CD4-positive, alpha-beta T cell treated with Interleukin-15 for 4 hours (primary cell): Measurements from ENCODE around the gene GLCCI1.
"Not testable (repeated sequence)": the region's sequence is repeated elsewhere in the genome, so short reads cannot be mapped to it uniquely, and the experiment has no call there.

Experiments used
- DNase-seq: peaks from one replicate; pipeline ENCODE4 v3.0.0-alpha.2; 2020; ENCODE audit warnings: low spot score

GLCCI1 gene

GRCh38 chr7:8094164-8095140, 125.9 kb downstream of the GLCCI1 start:
- no peak for DNase-seq

- not testable (repeated sequence) for DNase-seq
Measured at GRCh38 chr7:8101292-8101691, 132.7 kb downstream of the GLCCI1 start.

DNA sequence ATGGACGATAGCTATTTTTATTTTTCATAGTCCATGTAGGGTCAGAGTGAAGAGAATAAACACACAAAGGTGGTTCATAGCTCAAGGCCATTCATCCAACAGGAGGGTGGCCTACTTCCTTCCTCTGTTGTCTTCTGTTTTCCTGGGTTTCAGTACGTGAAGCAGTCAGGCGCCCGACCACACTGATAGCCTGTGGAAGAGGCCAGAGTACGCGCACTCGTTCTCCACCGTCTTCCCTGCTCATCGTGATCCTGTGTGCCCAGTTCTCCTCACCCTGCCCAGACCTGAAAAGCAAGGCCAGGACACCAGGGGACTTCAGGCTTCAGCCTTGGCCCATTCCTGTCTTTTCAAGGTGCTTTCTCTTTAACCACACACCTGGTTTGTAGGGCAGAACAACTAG, 134.7 kb downstream of the GLCCI1 start:
- no peak for DNase-seq

- DNase-seq: no peak
Measured at GRCh38 chr7:8105449-8106095, 137.0 kb downstream of the GLCCI1 start.

DNA sequence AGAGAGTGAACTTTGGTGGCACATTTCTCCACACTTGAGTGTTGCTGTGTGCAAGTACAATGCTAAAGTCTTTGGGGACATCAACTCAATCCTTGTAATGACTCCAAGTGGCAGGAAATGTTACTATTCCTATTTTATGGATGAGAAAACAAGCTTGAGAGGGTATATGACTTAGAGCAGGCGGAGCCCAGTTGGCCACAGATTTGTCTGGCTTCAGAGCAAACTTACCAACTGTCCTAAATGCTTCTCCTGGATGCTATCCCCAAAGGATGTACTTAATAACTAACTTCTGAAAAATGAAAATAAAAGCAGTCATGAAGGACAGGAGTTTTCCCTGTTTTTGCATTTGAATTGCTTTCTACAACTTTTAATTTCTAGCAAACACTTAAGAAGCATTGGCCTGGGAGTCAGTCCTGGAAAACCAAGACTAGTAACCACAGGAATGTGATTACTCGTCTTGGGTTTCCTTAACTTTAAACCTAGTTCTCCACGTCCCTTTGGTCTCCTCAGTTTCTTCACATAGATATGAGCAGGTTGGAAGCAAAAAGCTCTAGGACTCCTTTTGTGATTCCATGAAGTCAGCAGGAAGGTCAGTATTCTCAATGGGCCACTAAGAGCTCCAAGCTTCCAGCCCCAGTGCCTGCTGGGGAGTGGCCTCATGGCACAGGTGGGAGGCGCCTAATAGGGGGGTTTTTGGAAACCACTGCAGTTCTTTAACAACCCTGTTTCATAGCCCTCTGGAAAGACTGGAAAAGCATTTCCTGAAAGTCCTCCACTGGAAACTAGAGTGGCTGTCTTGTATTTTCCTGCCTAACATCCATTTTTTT, 140.8 kb downstream of the GLCCI1 start:
- no peak for DNase-seq

- no peak for DNase-seq
Measured at GRCh38 chr7:8111282-8111960, 142.8 kb downstream of the GLCCI1 start.

DNA sequence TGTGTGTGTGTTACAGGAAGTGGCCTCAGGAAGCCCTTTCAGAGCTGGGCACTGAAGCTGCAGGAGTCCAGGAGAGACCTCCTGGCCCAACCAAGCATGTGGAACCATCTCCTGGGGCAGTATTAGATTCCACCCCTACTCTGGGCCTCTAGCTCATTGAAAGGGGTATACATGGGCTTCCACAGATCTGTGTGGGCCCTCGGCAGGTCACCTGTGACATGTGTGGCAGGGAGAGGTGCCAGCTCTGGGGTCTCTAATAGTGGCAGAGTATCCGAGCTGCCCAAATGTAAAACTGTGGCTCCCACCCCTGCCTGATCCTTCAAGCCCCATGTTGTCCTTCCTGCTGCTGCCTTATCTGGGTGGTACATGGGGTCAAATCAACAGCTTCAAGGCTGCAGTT, 144.1 kb downstream of the GLCCI1 start:
- DNase-seq: no peak

GRCh38 chr7:8113184-8113583, 144.6 kb downstream of the GLCCI1 start:
- DNase-seq: no peak

- DNase-seq: no peak
Measured at GRCh38 chr7:8114175-8114574, 145.6 kb downstream of the GLCCI1 start.

DNA sequence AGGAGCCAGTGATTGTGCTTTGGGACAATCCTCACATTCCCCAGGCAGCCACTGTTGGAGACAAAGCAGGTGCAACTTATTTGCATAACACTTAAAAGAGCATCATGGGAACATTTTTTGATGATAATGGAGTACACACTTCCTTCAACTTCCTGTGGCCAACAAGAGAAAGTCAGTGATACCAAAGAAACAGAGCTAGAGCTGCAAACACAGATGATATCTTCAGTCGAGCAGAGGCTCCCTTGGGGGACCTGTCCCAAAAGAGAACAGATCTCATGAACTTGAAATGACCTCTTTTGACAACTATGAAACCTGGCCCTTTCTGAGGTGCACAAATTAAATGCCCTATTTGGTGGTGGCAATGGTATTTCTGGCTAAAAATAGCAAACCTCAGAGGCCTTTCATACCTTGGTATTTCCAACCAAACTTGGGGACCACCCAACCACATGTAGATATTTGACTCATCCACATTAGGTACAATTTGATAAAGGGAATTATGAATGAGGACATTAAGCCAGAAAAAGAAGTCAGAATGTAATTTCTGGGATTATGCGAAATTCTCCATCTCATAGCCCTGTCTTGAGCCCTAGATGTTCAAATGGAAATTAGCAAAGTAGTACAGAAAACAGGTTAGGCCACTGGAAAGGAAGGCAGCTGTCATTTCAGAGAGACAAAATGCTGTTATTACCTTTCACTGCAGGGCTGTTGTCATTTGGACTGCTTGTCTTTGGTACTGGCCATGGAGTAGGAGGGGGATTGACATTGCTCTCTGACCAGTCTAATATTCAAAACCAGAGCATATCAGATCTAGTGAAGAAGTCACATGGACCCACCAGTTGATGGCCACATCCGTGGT, 147.2 kb downstream of the GLCCI1 start:
- no peak for DNase-seq

DNA sequence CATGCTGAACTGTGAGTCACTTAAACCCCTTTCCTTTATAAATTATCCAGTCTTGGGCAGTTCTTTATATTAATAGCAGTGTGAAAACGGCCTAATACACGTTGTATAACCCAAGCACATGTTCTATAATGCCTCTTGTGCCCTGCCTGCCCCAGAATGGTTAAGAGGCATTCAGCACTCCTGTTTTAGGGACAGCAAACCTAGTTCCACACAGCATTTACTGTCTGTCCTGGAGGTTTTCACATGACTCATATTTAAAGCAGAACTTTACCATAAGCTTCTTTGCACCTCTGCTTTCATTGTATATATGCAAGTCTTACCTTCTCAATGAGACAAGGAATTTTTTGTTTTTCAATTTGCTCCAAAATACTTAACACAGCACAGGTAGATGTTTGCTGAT, 148.6 kb downstream of the GLCCI1 start:
- no peak for DNase-seq

DNA sequence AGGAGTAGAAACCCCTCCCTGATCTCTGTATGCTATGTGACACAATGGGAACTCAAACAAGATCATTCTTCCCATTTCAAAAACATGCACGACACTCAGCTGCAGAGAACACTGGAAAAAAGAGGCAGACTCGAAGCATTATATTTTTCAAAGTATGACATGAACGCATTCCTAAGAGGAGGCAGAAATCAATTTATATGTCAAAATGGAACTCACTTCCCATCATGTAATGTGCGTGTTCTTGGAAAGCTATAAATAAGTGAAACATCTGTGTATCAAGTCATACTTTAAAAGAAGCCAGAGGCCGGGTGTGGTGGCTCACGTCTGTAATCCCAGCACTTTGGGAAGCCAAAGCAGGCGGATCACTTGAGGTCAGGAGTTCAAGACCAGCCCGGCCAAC, 150.7 kb downstream of the GLCCI1 start:
- no peak for DNase-seq

DNA sequence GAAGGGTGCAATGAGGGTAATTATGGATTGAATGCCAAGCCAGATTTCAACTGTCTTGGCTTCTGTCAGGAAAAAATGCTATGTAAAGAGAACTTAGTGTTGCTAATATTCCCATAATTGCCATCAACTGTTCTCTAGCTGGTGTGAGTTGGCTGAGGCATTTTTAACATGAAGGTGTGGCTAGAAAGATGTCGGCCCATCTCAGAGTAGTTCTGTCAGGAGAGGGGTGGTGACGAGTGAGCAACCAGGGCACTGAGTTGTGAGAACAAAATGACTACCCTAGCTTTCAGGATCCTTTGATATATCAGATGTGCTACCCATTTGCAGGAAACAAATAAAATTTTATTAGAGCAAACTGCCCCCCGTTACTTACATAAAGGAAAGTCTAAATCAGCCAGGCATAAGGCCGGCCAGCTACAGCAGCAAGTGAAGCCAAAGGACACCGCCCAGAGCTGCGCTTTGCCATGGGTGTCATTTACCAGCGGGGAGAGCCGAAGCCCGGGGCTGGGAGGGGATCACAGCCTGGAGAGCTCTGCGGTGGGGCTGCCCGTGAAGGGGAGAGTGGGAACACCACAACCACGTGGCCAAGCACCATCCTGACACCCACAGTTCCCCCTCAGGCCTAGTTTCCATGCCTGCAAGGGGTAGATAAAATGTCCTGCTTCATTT, 151.9 kb downstream of the GLCCI1 start:
- DNase-seq: no peak

DNA sequence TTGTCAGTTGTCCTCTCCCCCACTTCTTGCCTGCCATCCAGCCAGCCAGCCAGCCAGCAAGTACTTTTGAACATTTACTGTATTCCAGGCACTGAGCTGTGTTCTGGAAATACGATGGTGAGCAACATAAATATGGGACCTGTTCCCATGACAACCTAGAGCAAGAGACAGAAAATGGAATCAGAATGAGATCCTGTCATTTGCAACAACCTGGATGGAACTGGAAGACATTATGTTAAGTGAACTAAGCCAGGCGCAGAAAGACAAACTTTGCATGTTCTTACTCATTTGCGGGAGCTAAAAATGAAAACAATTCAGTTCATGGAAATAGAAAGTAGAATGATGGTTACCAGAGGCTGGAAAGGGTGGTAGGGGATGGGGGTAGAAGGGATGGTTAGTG, 152.6 kb downstream of the GLCCI1 start:
- no peak for DNase-seq

DNA sequence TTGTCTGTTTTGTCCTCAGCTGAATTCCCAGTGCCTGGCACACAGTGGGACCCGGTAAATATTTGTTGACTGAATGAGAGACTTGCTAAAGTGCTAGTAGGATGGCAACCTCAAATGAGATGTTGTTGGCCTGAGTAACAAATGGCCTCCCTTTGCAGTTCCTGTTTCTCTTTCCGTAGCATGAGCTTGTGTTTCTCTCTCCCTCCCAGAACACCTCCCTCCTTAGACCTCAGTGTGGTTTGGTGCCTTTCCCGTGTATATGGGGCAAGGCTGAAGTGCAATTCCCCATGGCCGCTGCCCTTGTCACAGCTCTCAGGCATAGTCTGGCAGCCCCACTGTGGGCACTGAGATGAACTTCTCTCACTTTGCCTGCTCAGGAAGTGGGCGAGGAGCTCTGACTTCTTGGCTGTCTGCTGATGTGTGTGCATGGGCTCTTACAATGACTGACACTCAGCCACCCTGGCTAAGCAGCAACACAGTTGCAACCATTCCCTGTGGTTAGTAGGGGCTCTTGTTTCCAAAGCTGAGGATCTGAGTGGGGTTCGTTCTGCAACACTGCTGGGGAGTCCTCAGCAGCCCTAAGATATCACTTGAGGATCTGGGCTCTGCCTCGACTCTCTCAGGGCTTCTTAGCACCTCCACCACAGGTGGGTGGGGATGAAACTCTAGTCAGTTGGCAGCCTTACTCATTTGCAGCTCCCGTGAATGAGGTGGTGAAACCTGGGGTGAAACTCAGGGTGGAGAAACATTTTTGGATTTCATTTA, 157.3 kb downstream of the GLCCI1 start:
- peak; percentile 85 for DNase-seq

DNA sequence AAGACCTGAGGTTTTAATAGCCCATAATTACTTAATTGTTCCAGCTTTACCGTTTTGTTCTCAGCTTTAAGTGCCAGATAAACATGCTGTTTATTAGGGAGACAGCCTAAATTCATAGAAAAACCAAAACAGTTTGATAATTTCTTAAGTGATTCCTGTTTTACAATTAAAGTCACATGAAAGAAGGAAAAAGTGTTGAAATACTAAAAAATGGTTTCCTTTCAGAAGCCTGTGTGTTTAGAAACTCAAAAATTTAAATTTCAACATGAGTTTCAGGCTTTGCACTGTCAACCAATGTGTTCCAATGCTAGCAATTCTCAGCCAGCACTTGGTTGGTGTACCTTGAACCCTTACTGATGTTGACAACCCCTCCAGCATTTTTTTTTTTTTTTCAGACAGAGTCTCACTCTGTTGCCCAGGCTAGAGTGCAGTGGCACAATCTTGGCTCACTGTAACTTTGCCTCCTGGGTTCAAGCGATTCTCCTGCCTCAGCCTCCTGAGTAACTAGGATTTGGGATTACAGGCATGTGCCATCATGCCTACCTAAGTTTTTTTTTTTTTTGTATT, 158.1 kb downstream of the GLCCI1 start:
- DNase-seq: no peak

DNA sequence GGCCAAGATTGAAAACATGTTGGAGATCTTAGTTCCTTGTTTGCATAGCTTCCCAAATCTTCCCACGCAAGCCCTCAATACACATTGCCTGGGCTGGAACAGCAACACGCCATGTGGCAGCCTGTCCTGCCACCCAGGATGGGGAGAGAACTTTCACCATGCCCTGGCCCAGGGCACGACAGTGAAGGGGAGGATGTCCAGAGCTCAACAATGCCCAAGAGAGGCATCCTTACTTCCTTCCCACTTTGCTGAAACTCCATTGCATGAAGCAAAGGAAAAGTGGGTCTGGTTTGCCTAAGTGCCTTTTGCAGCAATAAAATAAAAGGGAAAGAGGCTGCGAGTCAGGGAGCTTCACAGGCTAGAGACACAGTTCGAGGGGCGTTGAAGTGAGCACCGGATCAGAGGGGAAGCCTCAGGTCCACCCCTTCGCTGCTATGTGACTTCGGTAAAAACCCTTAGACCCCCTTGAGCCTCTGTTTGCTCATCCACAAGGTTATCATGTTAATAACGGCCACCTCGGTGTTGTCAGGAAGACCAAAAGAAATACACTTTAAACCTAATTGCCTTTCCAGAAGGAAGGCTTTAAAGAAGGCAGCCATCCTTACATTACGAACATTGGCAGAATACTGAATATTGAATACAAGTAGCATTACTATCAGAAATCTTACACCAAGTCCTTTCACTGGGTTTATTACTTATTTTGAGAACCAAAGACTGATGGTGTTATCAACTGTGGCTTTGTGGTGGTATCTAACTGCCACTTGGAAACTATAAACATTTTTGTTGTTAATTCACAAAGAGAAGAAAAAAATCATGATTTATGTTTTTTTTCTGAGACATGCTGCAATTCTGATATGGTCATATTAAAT, 160.1 kb downstream of the GLCCI1 start:
- peak; percentile 50 for DNase-seq

- DNase-seq: peak; percentile 58
Measured at GRCh38 chr7:8129318-8129659, 160.7 kb downstream of the GLCCI1 start.
